ENCODE data around the gene KRTAP10-6.
"Not testable (repeated sequence)": the region's sequence is repeated elsewhere in the genome, so short reads cannot be mapped to it uniquely, and the experiment has no call there.

The KRTAP10-6 gene

GRCh38 chr21:44582055-44582454, 10.2 kb downstream of the KRTAP10-6 start:
- Histone ChIP-seq H3F3A (ENCODE audit: low read depth) (no peaks in the 10 kb centered on the region; the same call in 1 of the 2 replicates), H3K27me3 (ENCODE audit: insufficient read depth, low read length, poor library complexity, severe bottlenecking) (no peaks in the 10 kb centered on the region), H3K79me2 (ENCODE audit: insufficient read depth, low read length) (no peaks in the 10 kb centered on the region), H4K20me1 (ENCODE audit: insufficient read depth, low read length, poor library complexity, severe bottlenecking) (no peaks in the 10 kb centered on the region), H3K9me2 (replicated peaks; ENCODE audit: low read depth, low read length) (no peaks in the 10 kb centered on the region), H3K9ac (ENCODE audit: low read depth, low read length, poor library complexity, severe bottlenecking) (no peak overlapping the region), H3K4me1 (ENCODE audit: insufficient read depth, low read length, poor library complexity, severe bottlenecking) (no peaks in the 10 kb centered on the region), H3K9me3 (ENCODE audit: insufficient read depth, low read depth, low read length) (peaks cover 6% of the 10 kb centered on the region; the same call in 1 of the 2 replicates), H2AFZ (ENCODE audit: low read length) (no peak overlapping the region), H3K36me3 (ENCODE audit: insufficient read depth, low read length) (no peaks in the 10 kb centered on the region), H3K4me3 (ENCODE audit: low read length, poor library complexity, severe bottlenecking) (no peak overlapping the region), H3K4me2 (ENCODE audit: low read depth, low read length, poor library complexity, severe bottlenecking) (no peak overlapping the region)
- TF ChIP-seq EZH2phosphoT487 (IDR thresholded peaks at IDR 0.05; ENCODE audit: borderline replicate concordance) = no peak
- TF ChIP-seq, protein P1, sequence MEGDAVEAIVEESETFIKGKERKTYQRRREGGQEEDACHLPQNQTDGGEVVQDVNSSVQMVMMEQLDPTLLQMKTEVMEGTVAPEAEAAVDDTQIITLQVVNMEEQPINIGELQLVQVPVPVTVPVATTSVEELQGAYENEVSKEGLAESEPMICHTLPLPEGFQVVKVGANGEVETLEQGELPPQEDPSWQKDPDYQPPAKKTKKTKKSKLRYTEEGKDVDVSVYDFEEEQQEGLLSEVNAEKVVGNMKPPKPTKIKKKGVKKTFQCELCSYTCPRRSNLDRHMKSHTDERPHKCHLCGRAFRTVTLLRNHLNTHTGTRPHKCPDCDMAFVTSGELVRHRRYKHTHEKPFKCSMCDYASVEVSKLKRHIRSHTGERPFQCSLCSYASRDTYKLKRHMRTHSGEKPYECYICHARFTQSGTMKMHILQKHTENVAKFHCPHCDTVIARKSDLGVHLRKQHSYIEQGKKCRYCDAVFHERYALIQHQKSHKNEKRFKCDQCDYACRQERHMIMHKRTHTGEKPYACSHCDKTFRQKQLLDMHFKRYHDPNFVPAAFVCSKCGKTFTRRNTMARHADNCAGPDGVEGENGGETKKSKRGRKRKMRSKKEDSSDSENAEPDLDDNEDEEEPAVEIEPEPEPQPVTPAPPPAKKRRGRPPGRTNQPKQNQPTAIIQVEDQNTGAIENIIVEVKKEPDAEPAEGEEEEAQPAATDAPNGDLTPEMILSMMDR (conservative IDR thresholded peaks at IDR 0.05; ENCODE audit: low read length) = no peak

- Histone ChIP-seq H3K36me3 (ENCODE audit: insufficient read depth, low read length) (no peaks in the 10 kb centered on the region), H3K4me2 (ENCODE audit: low read depth, low read length, poor library complexity, severe bottlenecking) (no peak overlapping the region), H3F3A (ENCODE audit: low read depth) (no peaks in the 10 kb centered on the region; the same call in 1 of the 2 replicates), H4K20me1 (ENCODE audit: insufficient read depth, low read length, poor library complexity, severe bottlenecking) (no peaks in the 10 kb centered on the region), H3K79me2 (ENCODE audit: insufficient read depth, low read length) (no peaks in the 10 kb centered on the region), H3K27me3 (ENCODE audit: insufficient read depth, low read length, poor library complexity, severe bottlenecking) (no peaks in the 10 kb centered on the region), H3K4me1 (ENCODE audit: insufficient read depth, low read length, poor library complexity, severe bottlenecking) (no peaks in the 10 kb centered on the region), H3K4me3 (ENCODE audit: low read length, poor library complexity, severe bottlenecking) (no peak overlapping the region), H2AFZ (ENCODE audit: low read length) (no peak overlapping the region), H3K9me3 (ENCODE audit: insufficient read depth, low read depth, low read length) (peaks cover 6% of the 10 kb centered on the region; the same call in 1 of the 2 replicates), H3K9ac (ENCODE audit: low read depth, low read length, poor library complexity, severe bottlenecking) (no peak overlapping the region), H3K9me2 (replicated peaks; ENCODE audit: low read depth, low read length) (no peaks in the 10 kb centered on the region)
- TF ChIP-seq, protein P1 (conservative IDR thresholded peaks at IDR 0.05; ENCODE audit: low read length) = no peak
- no peak for TF ChIP-seq EZH2phosphoT487 (IDR thresholded peaks at IDR 0.05; ENCODE audit: borderline replicate concordance)
Observed at GRCh38 chr21:44581158-44581557, 11.1 kb downstream of the KRTAP10-6 start.

DNA sequence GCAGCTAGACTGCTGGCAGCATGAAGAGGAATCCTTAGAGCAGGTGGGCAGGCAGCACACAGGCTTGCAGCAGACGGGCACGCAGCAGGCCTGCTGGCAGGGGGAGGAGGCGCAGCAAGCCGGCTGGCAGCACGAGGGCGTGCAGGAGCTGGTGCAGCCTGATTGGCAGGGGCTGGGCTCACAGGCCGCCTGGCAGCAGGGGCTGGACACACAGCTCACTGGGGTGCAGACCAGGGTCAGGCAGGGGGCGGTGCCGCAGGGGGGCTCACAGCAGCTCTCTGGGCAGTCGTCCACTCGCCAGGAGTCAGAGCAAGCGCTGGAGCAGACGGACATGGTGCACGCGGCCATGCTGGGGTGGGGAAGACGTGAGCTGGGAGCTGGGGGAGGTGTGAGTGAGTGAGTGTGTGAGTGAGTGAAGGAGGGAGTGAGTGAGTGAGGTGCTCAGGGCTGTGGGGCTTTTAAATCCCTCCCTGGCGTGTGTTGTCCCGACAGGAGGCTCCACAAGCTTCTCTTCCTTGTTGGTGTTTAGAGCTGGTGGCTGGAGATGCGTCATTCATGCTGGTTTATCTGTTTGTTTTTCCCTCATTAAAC, 12.0 kb downstream of the KRTAP10-6 start, which contains the start of gene KRTAP10-5:
Gene KRTAP10-5 (minus strand): TSS at position 374 of the 591 bp plus-strand sequence. CDS start 26 bp downstream, at position 348.
- H3K4me2 ChIP-seq (ENCODE audit: low read depth, low read length, poor library complexity, severe bottlenecking); H4K20me1 ChIP-seq (ENCODE audit: insufficient read depth, low read length, poor library complexity, severe bottlenecking); H3K9me3 ChIP-seq (ENCODE audit: insufficient read depth, low read depth, low read length); H3K36me3 ChIP-seq (ENCODE audit: insufficient read depth, low read length); H3F3A ChIP-seq (ENCODE audit: low read depth); H3K79me2 ChIP-seq (ENCODE audit: insufficient read depth, low read length); H3K27me3 ChIP-seq (ENCODE audit: insufficient read depth, low read length, poor library complexity, severe bottlenecking); H3K4me3 ChIP-seq (ENCODE audit: low read length, poor library complexity, severe bottlenecking); H3K4me1 ChIP-seq (ENCODE audit: insufficient read depth, low read length, poor library complexity, severe bottlenecking); H3K9me2 ChIP-seq (replicated peaks; ENCODE audit: low read depth, low read length); H2AFZ ChIP-seq (ENCODE audit: low read length); H3K9ac ChIP-seq (ENCODE audit: low read depth, low read length, poor library complexity, severe bottlenecking): not testable (repeated sequence)

GRCh38 chr21:44579833-44580144, 12.5 kb downstream of the KRTAP10-6 start:
- Histone ChIP-seq H3K4me3 (ENCODE audit: low read length, poor library complexity, severe bottlenecking) (no peak overlapping the region), H3K27me3 (ENCODE audit: insufficient read depth, low read length, poor library complexity, severe bottlenecking) (no peaks in the 10 kb centered on the region), H3K9me3 (ENCODE audit: insufficient read depth, low read depth, low read length) (peaks cover 6% of the 10 kb centered on the region; the same call in 1 of the 2 replicates), H3K36me3 (ENCODE audit: insufficient read depth, low read length) (no peaks in the 10 kb centered on the region), H3K79me2 (ENCODE audit: insufficient read depth, low read length) (no peaks in the 10 kb centered on the region), H4K20me1 (ENCODE audit: insufficient read depth, low read length, poor library complexity, severe bottlenecking) (no peaks in the 10 kb centered on the region), H3K9ac (ENCODE audit: low read depth, low read length, poor library complexity, severe bottlenecking) (no peak overlapping the region), H3K9me2 (replicated peaks; ENCODE audit: low read depth, low read length) (no peaks in the 10 kb centered on the region), H3K4me1 (ENCODE audit: insufficient read depth, low read length, poor library complexity, severe bottlenecking) (no peaks in the 10 kb centered on the region), H2AFZ (ENCODE audit: low read length) (no peak overlapping the region), H3F3A (ENCODE audit: low read depth) (no peaks in the 10 kb centered on the region; the same call in 1 of the 2 replicates), H3K4me2 (ENCODE audit: low read depth, low read length, poor library complexity, severe bottlenecking) (no peak overlapping the region)
- TF ChIP-seq EZH2phosphoT487 (IDR thresholded peaks at IDR 0.05; ENCODE audit: borderline replicate concordance) = no peak
- TF ChIP-seq, protein P1 (conservative IDR thresholded peaks at IDR 0.05; ENCODE audit: low read length) = no peak

Data from Loucy (cell line).